ENCODE data around the gene SLC22A31.

Gene SLC22A31

GRCh38 chr16:89174055-89174827 is 26.1 kb downstream of the SLC22A31 start:
- no peak for DNase-seq (ENCODE audit: low spot score)
- TF ChIP-seq CTCF (IDR thresholded peaks at IDR 0.05; ENCODE audit: extremely low read depth, missing control alignments), result no peak

- TF ChIP-seq CTCF (IDR thresholded peaks at IDR 0.05; ENCODE audit: extremely low read depth, missing control alignments), result no peak
- DNase-seq (ENCODE audit: low spot score), result no peak
Observed at GRCh38 chr16:89173174-89173921, 27.0 kb downstream of the SLC22A31 start.

- TF ChIP-seq CTCF (IDR thresholded peaks at IDR 0.05; ENCODE audit: extremely low read depth, missing control alignments), result no peak
- DNase-seq (ENCODE audit: low spot score), result no peak
Observed at GRCh38 chr16:89172528-89173173, 27.7 kb downstream of the SLC22A31 start.

- no peak for TF ChIP-seq CTCF (IDR thresholded peaks at IDR 0.05; ENCODE audit: extremely low read depth, missing control alignments)
Observed at GRCh38 chr16:89172171-89172527, 28.2 kb downstream of the SLC22A31 start.

GRCh38 chr16:89171216-89172170 is 28.8 kb downstream of the SLC22A31 start, which contains the start of gene CDH15:
CDH15 (plus strand) TSS chr16:89171748; CDS start chr16:89171832, 84 bp downstream.
- peak; percentile 99 for DNase-seq (ENCODE audit: low spot score)
- no peak for TF ChIP-seq CTCF (IDR thresholded peaks at IDR 0.05; ENCODE audit: extremely low read depth, missing control alignments)

More at GRCh38 chr16:89172171-89172527, 28.2 kb downstream of the SLC22A31 start:
- DNase-seq (ENCODE audit: low spot score), result no peak

- no peak for TF ChIP-seq CTCF (IDR thresholded peaks at IDR 0.05; ENCODE audit: extremely low read depth, missing control alignments)
- no peak for DNase-seq (ENCODE audit: low spot score)
Observed at GRCh38 chr16:89170346-89171215, 29.8 kb downstream of the SLC22A31 start.

Data from GM20000 (cell line).